22Rv1 (cell line): ENCODE data around the gene CTDP1.

Source experiments
- ZFX ChIP-seq: fragments of 450-650 bp; IDR thresholded peaks from 2 replicates; pipeline ENCODE4 v1.6.1; 2017; ENCODE audit warnings: antibody characterized with exemption, borderline replicate concordance
- TF ChIP-seq, protein P1 (sequence below): fragments of 450-650 bp; IDR thresholded peaks from 2 replicates; pipeline ENCODE4 v1.5.1; 2017; ENCODE audit warnings: mild to moderate bottlenecking

GRCh38 chr18:79733986-79734770, 54.6 kb downstream of the CTDP1 start:
- TF ChIP-seq, protein P1, sequence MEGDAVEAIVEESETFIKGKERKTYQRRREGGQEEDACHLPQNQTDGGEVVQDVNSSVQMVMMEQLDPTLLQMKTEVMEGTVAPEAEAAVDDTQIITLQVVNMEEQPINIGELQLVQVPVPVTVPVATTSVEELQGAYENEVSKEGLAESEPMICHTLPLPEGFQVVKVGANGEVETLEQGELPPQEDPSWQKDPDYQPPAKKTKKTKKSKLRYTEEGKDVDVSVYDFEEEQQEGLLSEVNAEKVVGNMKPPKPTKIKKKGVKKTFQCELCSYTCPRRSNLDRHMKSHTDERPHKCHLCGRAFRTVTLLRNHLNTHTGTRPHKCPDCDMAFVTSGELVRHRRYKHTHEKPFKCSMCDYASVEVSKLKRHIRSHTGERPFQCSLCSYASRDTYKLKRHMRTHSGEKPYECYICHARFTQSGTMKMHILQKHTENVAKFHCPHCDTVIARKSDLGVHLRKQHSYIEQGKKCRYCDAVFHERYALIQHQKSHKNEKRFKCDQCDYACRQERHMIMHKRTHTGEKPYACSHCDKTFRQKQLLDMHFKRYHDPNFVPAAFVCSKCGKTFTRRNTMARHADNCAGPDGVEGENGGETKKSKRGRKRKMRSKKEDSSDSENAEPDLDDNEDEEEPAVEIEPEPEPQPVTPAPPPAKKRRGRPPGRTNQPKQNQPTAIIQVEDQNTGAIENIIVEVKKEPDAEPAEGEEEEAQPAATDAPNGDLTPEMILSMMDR = no peak
- TF ChIP-seq ZFX = no peak
